GM12801 (cell line): Measurements from ENCODE around the gene CACNB3.

Experiments used
- CTCF ChIP-seq: IDR thresholded peaks from one replicate; pipeline ENCODE4 v1.5.1; 2011; ENCODE audit warnings: control low read depth; ENCODE audit not compliant: insufficient read length; ENCODE audit errors: extremely low read depth

Gene CACNB3

GRCh38 chr12:48865281-48866051 lies 47.2 kb downstream of the CACNB3 start, which contains the start of gene RND1:
TSS of gene RND1 (minus strand) at chr12:48865870. CDS start at chr12:48865767, 103 bp downstream.
- no peak for TF ChIP-seq CTCF

GRCh38 chr12:48866052-48866711 lies 47.9 kb downstream of the CACNB3 start:
- TF ChIP-seq CTCF: no peak

GRCh38 chr12:48868451-48868850 lies 50.2 kb downstream of the CACNB3 start:
- TF ChIP-seq CTCF: no peak

GRCh38 chr12:48869191-48869590 lies 50.9 kb downstream of the CACNB3 start:
- no peak for TF ChIP-seq CTCF

- TF ChIP-seq CTCF: no peak
Measured at GRCh38 chr12:48873096-48873495, 54.8 kb downstream of the CACNB3 start.

GRCh38 chr12:48875944-48876515 lies 57.7 kb downstream of the CACNB3 start:
- TF ChIP-seq CTCF: no peak
